ENCODE results near the gene PPP1R18.

DNA sequence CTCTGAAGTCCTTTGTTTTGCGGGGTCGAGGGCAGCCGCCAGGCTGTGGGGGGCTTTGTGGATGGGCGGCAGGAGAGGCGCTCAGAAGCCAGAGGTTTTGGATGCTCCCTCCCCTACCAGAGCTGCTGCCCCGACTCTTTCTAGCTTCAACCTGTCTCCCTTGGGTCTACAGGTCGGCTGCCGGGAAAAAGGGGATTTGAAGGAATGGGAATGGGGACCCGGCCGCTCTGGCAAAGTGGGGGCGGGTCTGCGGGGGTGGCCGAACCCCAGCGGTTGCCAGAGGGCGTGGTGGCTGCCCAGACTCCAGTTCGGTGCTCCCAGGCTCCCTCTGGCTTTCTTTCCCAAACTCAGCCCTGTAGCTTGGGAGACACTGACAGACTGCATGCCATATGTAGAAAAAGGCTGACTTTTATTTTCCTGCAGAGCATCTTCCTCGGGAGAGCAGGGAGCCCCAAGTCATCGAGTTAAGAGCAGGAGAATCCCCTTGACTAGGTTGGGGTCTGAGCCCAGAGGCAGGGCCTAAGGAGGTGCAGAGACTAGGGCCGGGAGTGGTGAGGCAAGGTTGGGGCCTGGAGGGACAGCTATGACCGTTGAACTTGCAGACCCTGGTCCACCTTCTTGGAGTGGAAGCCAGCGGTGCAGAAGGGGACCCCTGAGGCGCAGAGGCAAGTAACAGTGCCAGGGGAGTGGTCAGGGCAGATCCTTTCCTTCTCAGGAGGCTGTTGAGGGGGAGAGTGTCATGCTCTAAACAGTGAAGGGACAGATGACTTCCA, 1.4 kb upstream of the PPP1R18 start:
- TF ChIP-seq, protein P1, sequence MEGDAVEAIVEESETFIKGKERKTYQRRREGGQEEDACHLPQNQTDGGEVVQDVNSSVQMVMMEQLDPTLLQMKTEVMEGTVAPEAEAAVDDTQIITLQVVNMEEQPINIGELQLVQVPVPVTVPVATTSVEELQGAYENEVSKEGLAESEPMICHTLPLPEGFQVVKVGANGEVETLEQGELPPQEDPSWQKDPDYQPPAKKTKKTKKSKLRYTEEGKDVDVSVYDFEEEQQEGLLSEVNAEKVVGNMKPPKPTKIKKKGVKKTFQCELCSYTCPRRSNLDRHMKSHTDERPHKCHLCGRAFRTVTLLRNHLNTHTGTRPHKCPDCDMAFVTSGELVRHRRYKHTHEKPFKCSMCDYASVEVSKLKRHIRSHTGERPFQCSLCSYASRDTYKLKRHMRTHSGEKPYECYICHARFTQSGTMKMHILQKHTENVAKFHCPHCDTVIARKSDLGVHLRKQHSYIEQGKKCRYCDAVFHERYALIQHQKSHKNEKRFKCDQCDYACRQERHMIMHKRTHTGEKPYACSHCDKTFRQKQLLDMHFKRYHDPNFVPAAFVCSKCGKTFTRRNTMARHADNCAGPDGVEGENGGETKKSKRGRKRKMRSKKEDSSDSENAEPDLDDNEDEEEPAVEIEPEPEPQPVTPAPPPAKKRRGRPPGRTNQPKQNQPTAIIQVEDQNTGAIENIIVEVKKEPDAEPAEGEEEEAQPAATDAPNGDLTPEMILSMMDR (IDR thresholded peaks at IDR 0.05), result peak in 1 of 4 experiments; percentile 29
- TF ChIP-seq POLR2AphosphoS5 (IDR thresholded peaks at IDR 0.05), result no peak
